ENCODE measurements around the gene MAP7D3. TPM values are rescaled to one million over a fixed set of nuclear protein-coding genes. Genes with fewer than 3 reads are reported as not detected.

Gene MAP7D3
- total RNA-seq = 10.9 and 12.8 TPM in 2 replicates

GRCh38 chrX:136251041-136251991 lies at the start of gene MAP7D3:
TSS of gene MAP7D3 (minus strand) at chrX:136251400. CDS start at chrX:136251358, 42 bp downstream.

GRCh38 chrX:136300721-136301120 lies 49.5 kb upstream of the MAP7D3 start, which contains the start of gene ADGRG4:
TSS of gene ADGRG4 (plus strand) at chrX:136300963. CDS start at chrX:136308778, 7,815 bp downstream.

Other genes with a start within 250 kb of the MAP7D3 start
- 103 and 220 TPM in 2 replicates for gene FHL1, start 103.9 kb downstream of the MAP7D3 start, total RNA-seq
- not detected in 2 replicates for gene ADGRG4, start 49.6 kb upstream of the MAP7D3 start, total RNA-seq
- gene BRS3, start 236.5 kb upstream of the MAP7D3 start, total RNA-seq = not detected in 2 replicates
- 19.7 and 40.5 TPM in 2 replicates for gene HTATSF1, start 246.2 kb upstream of the MAP7D3 start, total RNA-seq

Data from hair follicular keratinocyte (primary cell).